Natural killer cell treated with Interleukin-12 subunit alpha and Interleukin-12 subunit beta and Interleukin-15 and Interleukin-18, amount 100 ng/mL, for 72 hours (primary cell): ENCODE results near the gene APBA2. TPM values are rescaled to one million over a fixed set of nuclear protein-coding genes. Genes with fewer than 3 reads are reported as not detected.

Experiments
- ATAC-seq, 2 donors: fragments of 150-1000 bp; cut with Tn5 transposase in 1 of 2; sonication (Bioruptor Pico), chemical (Tn5 transposase) in 1 of 2; 2 replicates each; pipeline ENCODE4 v1.10.0; 2021
- DNase-seq: peaks from one replicate; pipeline ENCODE4 v3.0.0; 2022; ENCODE audit warnings: low spot score
- H3K27ac Mint-ChIP-seq, 2 donors: 1 replicate in 1 of 2; 2 replicates in 1 of 2; pipeline ENCODE4 v1.8.0; 2022; ENCODE audit warnings: mixed read lengths in 2 of 2, mild to moderate bottlenecking in 1 of 2, moderate library complexity in 1 of 2
- H3K27me3 Mint-ChIP-seq, 2 donors: 1 replicate in 1 of 2; 2 replicates in 1 of 2; pipeline ENCODE4 v1.8.0; 2022; ENCODE audit warnings: mixed read lengths in 2 of 2
- H3K36me3 Mint-ChIP-seq: one replicate; pipeline ENCODE4 v1.8.0; 2022; ENCODE audit warnings: mixed read lengths
- H3K4me1 Mint-ChIP-seq, 2 donors: 1 replicate in 1 of 2; 2 replicates in 1 of 2; pipeline ENCODE4 v1.8.0; 2022; ENCODE audit warnings: low read depth in 2 of 2, mixed read lengths in 2 of 2, mild to moderate bottlenecking in 1 of 2
- H3K4me3 Mint-ChIP-seq: one replicate; pipeline ENCODE4 v1.8.0; 2022; ENCODE audit warnings: mixed read lengths
- H3K9me3 Mint-ChIP-seq: 2 replicates; pipeline ENCODE4 v1.8.0; 2022; ENCODE audit warnings: mixed read lengths
- total RNA-seq, 2 donors: library from RNA; stranded (reverse); gene quantifications; one replicate each; pipeline ENCODE4 v1.2.3, GENCODE V29; 2022

APBA2 gene
- total RNA-seq, 2 donors from 2014 or later = 6.0 to 19.4 TPM

DNA sequence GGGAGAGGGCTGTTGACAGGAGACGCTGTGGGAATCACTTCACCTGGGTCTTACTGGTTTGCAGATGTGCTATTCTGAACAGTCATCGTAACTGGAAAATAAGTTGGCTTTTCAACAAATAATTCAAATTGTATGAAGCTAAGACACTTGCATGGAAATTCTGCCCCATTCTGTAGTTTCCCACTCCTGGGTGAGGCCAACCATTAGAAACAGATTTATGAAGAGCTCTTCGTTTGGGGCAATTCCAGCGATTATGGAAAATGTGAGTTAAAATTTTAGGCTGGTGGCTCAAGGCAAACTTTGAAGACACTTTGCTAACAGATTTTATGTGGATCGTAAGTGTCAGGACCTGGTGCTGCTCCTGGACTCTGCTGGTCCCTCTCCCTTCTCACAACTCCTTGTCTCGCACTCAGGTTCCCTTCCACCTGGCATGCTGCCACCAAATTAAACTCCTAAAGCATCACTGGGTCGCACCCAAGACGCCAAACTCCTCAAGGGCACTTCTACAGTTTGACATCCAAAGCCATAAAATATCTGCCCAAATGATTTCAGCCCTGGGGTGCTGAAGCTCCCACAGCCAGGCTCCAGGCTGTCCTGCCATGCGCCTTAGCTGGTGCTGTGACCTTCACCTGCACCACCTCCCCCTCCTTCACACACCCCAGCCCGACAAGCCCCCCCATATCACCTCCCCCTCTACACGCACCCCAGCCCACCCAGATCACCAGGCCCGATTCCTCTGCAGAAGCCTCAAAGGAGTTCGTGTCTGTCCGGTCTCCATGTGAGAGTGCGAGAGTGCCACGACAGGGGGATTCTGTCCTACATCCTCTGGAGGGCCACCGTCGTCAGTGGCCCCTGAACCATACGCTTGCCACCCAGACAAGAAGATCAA is 245.4 kb downstream of the APBA2 start:
- Mint-ChIP-seq H3K4me1 (no peaks in the 10 kb centered on the region), H3K36me3 (no peaks in the 10 kb centered on the region), H3K9me3 (no peaks in the 10 kb centered on the region), H3K4me3 (no peak overlapping the region), H3K27ac (peak overlapping the region in 1 of 2 donors; percentile 18), H3K27me3 (peaks cover 4 to 5% of the 10 kb centered on the region in 2 donors)
- ATAC-seq (no peak), DNase-seq (no peak)

DNA sequence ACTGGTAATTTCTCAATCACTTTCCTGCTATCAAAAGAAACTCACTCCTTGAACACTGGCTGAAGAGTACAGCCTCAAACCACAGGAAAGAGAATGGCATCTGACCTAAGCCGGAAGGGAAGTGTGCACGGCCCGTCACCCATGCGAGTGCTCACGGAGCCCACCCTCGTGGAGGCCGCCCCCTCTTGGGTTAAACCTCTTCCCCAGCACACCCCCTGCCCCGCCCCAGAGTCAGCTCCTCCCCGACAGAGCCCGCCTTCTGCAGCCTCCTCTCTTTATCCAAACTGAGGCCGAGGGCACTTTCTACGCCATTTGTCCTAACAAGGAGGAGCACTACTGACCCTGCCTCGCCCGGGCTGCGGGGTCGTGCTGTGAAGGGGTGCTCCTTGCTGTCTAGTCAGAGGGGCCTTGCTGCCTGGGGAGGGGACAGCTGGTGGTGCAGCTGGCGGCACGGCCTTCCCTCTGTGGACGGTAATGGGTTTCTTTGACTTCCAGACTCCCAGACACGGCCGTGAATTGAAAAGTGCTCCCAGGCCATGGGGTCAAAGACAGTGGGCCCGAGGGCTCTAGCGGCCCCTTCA is 246.2 kb downstream of the APBA2 start:
- no peak overlapping the region for H3K4me3 Mint-ChIP-seq

DNA sequence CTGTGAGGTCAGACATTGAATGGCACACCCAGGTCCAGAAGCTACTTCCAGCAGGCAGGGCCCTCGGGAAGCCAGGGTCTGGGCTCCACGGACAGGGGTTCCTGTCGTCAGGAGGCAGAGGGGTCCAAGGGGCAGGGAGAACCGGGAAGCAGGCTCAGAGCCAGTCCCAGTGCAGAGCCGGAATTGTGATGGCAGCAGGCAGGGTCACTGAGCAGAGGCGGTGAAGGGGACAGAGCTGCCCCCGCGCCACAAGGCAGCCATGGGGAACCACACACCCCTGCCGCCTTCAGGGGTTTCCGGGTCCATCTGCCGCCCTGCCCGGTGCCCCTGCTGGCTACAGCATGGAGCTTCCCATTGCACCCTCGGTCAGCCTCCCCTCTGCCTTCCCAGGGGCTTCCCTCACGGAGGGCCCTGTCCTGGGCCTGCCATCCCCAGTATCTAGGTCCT is 247.0 kb downstream of the APBA2 start:
- Mint-ChIP-seq H3K27ac (no peak overlapping the region), H3K4me1 (no peaks in the 10 kb centered on the region), H3K27me3 (peaks cover 4 to 5% of the 10 kb centered on the region in 2 donors), H3K9me3 (no peaks in the 10 kb centered on the region), H3K36me3 (no peaks in the 10 kb centered on the region), H3K4me3 (no peak overlapping the region)
- ATAC-seq = no peak
- DNase-seq = no peak

More for the DNA sequence above, 246.2 kb downstream of the APBA2 start:
- no peaks in the 10 kb centered on the region for H3K4me1 Mint-ChIP-seq
- H3K27me3 Mint-ChIP-seq = peaks cover 4 to 5% of the 10 kb centered on the region in 2 donors
- ATAC-seq (no peak), DNase-seq (no peak)
- no peaks in the 10 kb centered on the region for H3K9me3 Mint-ChIP-seq
- no peaks in the 10 kb centered on the region for H3K36me3 Mint-ChIP-seq
- peak overlapping the region in 1 of 2 donors; percentile 18 for H3K27ac Mint-ChIP-seq

- no peak for DNase-seq
- H3K27me3 Mint-ChIP-seq = peaks cover 3 to 8% of the 10 kb centered on the region in 2 donors
- no peak for ATAC-seq
- no peaks in the 10 kb centered on the region for H3K36me3 Mint-ChIP-seq
- no peak overlapping the region for H3K4me3 Mint-ChIP-seq
- H3K27ac Mint-ChIP-seq = no peak overlapping the region
- H3K9me3 Mint-ChIP-seq = no peaks in the 10 kb centered on the region
- H3K4me1 Mint-ChIP-seq = no peaks in the 10 kb centered on the region
These were observed 247.5 kb downstream of the APBA2 start for GRCh38 chr15:29133321-29133720.

DNA sequence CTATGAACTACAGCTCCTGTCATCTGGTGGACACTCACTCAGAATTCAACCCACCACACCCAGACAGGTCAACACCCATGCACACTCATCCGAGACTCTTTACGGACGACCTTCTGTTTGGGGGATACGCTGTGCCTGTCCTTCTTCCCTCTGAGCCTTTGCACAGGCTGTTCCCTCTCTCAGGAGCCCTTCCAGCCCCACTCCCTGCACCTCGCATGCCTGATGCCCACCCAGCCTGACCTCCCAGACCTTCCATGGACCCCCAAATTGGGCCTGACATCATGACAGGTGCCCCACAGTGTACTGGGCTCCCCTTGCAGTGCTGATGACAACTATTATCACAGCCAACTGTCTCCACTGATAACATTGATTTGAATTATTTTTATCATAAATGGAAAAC is 248.0 kb downstream of the APBA2 start:
- Mint-ChIP-seq H3K36me3 (no peaks in the 10 kb centered on the region), H3K9me3 (no peaks in the 10 kb centered on the region), H3K27ac (no peak overlapping the region), H3K27me3 (peaks cover 6 to 12% of the 10 kb centered on the region in 2 donors), H3K4me1 (no peaks in the 10 kb centered on the region), H3K4me3 (no peak overlapping the region)
- DNase-seq = no peak
- ATAC-seq = no peak

GRCh38 chr15:29134239-29134638 is 248.5 kb downstream of the APBA2 start:
- Mint-ChIP-seq H3K4me1 (no peaks in the 10 kb centered on the region), H3K4me3 (no peak overlapping the region), H3K9me3 (no peaks in the 10 kb centered on the region), H3K36me3 (no peaks in the 10 kb centered on the region), H3K27ac (no peak overlapping the region), H3K27me3 (peaks cover 7 to 15% of the 10 kb centered on the region in 2 donors)
- ATAC-seq = peak in 1 of 2 donors; percentile 16
- DNase-seq = no peak

DNA sequence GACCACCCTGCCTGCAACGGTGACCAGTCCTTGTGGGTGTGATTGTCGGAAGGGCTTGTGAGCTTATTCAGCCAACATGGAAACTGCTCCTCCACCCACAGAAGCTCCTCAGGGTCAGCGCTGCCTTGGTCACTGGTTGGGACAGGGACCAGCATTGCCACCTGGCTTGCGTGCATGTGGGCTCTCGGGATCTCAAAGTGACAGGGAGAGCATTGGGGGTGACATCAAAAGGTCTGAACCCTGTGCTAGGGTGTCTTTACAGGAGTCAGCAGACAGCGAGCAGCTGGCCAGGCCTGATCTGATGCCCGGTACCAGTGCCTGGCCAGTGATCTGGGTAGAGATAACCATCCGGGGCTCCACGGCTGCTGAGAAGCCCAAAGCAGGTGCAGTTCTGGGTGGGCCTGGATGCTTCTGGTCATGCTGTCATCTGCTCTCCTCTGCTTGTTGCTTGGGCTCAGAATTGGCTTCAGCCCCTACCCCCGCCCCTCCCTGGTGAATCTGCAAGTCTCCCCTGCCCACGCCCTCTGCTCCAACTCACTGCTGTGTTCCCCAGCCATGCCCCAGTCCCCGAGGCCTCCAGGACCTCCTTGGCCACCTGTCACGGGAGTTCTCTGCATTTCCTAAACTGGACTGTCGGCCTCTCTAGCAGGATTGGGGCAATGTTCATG is 249.0 kb downstream of the APBA2 start:
- Mint-ChIP-seq H3K36me3 (no peaks in the 10 kb centered on the region), H3K27me3 (peaks cover 9 to 16% of the 10 kb centered on the region in 2 donors), H3K4me3 (no peak overlapping the region), H3K4me1 (peaks cover 2 to 3% of the 10 kb centered on the region in 2 donors), H3K9me3 (no peaks in the 10 kb centered on the region), H3K27ac (no peak overlapping the region)
- no peak for DNase-seq
- no peak for ATAC-seq

GRCh38 chr15:29135309-29135657 is 249.5 kb downstream of the APBA2 start:
- Mint-ChIP-seq H3K4me3 (no peak overlapping the region), H3K27ac (no peak overlapping the region), H3K36me3 (no peaks in the 10 kb centered on the region), H3K27me3 (peaks cover 14 to 16% of the 10 kb centered on the region in 2 donors), H3K9me3 (no peaks in the 10 kb centered on the region), H3K4me1 (peaks cover 7 to 8% of the 10 kb centered on the region in 2 donors)
- ATAC-seq (no peak), DNase-seq (no peak)

- Mint-ChIP-seq H3K4me1 (peaks cover 8 to 9% of the 10 kb centered on the region in 2 donors), H3K36me3 (no peaks in the 10 kb centered on the region)
- DNase-seq = no peak
These were observed 250.2 kb downstream of the APBA2 start for GRCh38 chr15:29135702-29136646.

GRCh38 chr15:29138260-29138659 is 252.5 kb downstream of the APBA2 start:
- H3K9me3 Mint-ChIP-seq = no peaks in the 10 kb centered on the region
- no peak overlapping the region for H3K4me3 Mint-ChIP-seq
- H3K27ac Mint-ChIP-seq = no peak overlapping the region
- peaks cover 32 to 41% of the 10 kb centered on the region in 2 donors for H3K27me3 Mint-ChIP-seq
- ATAC-seq (no peak), DNase-seq (no peak)
- peaks cover 8 to 9% of the 10 kb centered on the region in 2 donors for H3K4me1 Mint-ChIP-seq
- no peaks in the 10 kb centered on the region for H3K36me3 Mint-ChIP-seq

More at GRCh38 chr15:29135702-29136646, 250.2 kb downstream of the APBA2 start:
- no peak for ATAC-seq
- H3K27me3 Mint-ChIP-seq = peaks cover 19 to 22% of the 10 kb centered on the region in 2 donors
- no peak overlapping the region for H3K4me3 Mint-ChIP-seq
- no peaks in the 10 kb centered on the region for H3K9me3 Mint-ChIP-seq
- no peak overlapping the region for H3K27ac Mint-ChIP-seq

GRCh38 chr15:29139072-29139471 is 253.3 kb downstream of the APBA2 start:
- ATAC-seq = no peak
- Mint-ChIP-seq H3K4me3 (no peak overlapping the region), H3K27me3 (peaks cover 38 to 49% of the 10 kb centered on the region in 2 donors), H3K27ac (no peak overlapping the region), H3K36me3 (no peaks in the 10 kb centered on the region), H3K4me1 (peaks cover 8 to 13% of the 10 kb centered on the region in 2 donors), H3K9me3 (no peaks in the 10 kb centered on the region)
- DNase-seq = no peak

- H3K4me3 Mint-ChIP-seq = peak overlapping the region; percentile 40
- peak overlapping the region in 1 of 2 donors; percentile 44 for H3K27ac Mint-ChIP-seq
- H3K4me1 Mint-ChIP-seq = peaks cover 8 to 14% of the 10 kb centered on the region in 2 donors
- no peaks in the 10 kb centered on the region for H3K36me3 Mint-ChIP-seq
- ATAC-seq (peak; percentile 72 to 85), DNase-seq (no peak)
- H3K9me3 Mint-ChIP-seq = no peaks in the 10 kb centered on the region
- H3K27me3 Mint-ChIP-seq = peaks cover 41 to 53% of the 10 kb centered on the region in 2 donors
These were observed 254.0 kb downstream of the APBA2 start for GRCh38 chr15:29139540-29140459.
